HEK293T (cell line): ENCODE data around the gene DRD2.

ENCODE experiments used
- CTCF ChIA-PET: fragments of 350-600 bp; formaldehyde crosslinking; extraction: SDS; loops from one replicate; lab custom pipeline; 2021; ENCODE audit warnings: antibody characterized with exemption, inconsistent platforms; lab: Yijun Ruan, JAX
- POLR2A ChIA-PET: fragments of 350-600 bp; formaldehyde crosslinking; extraction: SDS; loops from one replicate; lab custom pipeline; 2020; ENCODE audit warnings: antibody characterized with exemption, inconsistent platforms; lab: Yijun Ruan, JAX
- DNase-seq: peaks from one replicate; pipeline ENCODE4 v3.0.0; 2012; ENCODE audit warnings: mixed read lengths; ENCODE audit errors: extremely low spot score
- CTBP1 ChIP-seq: fragments of 450-650 bp; IDR thresholded peaks from 2 replicates; pipeline ENCODE4 v1.6.1; 2016; ENCODE audit warnings: borderline replicate concordance
- L3MBTL2 ChIP-seq: fragments of 450-650 bp; conservative IDR thresholded peaks from 2 replicates; pipeline ENCODE4 v1.6.1; 2016; ENCODE audit warnings: mild to moderate bottlenecking

DRD2 gene

GRCh38 chr11:113363406-113363805, 111.8 kb downstream of the DRD2 start:
- no peak for TF ChIP-seq L3MBTL2
- no peak for TF ChIP-seq CTBP1
- ChIA-PET CTCF (no interaction called here), POLR2A (no interaction called here)
- DNase-seq = no peak
